Bone marrow (tissue), 2 donors: ENCODE results near the gene CACNA2D4.

Source experiments
- DNase-seq, 2 donors: peaks; one replicate each; lab custom pipeline; 2025; lab: John Stamatoyannopoulos, UW

The CACNA2D4 gene

GRCh38 chr12:1886396-1887008 lies 31.9 kb downstream of the CACNA2D4 start:
- DNase-seq, result no peak

- DNase-seq, result no peak
Measured at GRCh38 chr12:1885599-1886245, 32.7 kb downstream of the CACNA2D4 start.

- DNase-seq, result no peak
Measured at GRCh38 chr12:1885082-1885596, 33.3 kb downstream of the CACNA2D4 start.

GRCh38 chr12:1884651-1885050 lies 33.8 kb downstream of the CACNA2D4 start:
- no peak for DNase-seq

- DNase-seq, result no peak
Measured at GRCh38 chr12:1883513-1883912, 34.9 kb downstream of the CACNA2D4 start.

- no peak for DNase-seq
Measured at GRCh38 chr12:1882850-1883470, 35.5 kb downstream of the CACNA2D4 start.

- DNase-seq, result no peak
Measured at GRCh38 chr12:1882405-1882804, 36.0 kb downstream of the CACNA2D4 start.

- no peak for DNase-seq
Measured at GRCh38 chr12:1881936-1882335, 36.5 kb downstream of the CACNA2D4 start.

GRCh38 chr12:1881301-1881700 lies 37.2 kb downstream of the CACNA2D4 start:
- no peak for DNase-seq

GRCh38 chr12:1880876-1881275 lies 37.6 kb downstream of the CACNA2D4 start:
- no peak for DNase-seq

GRCh38 chr12:1880153-1880845 lies 38.2 kb downstream of the CACNA2D4 start:
- DNase-seq, result no peak

- no peak for DNase-seq
Measured at GRCh38 chr12:1879633-1880032, 38.8 kb downstream of the CACNA2D4 start.

- DNase-seq, result no peak
Measured at GRCh38 chr12:1878695-1879094, 39.8 kb downstream of the CACNA2D4 start.

GRCh38 chr12:1878214-1878613 lies 40.2 kb downstream of the CACNA2D4 start:
- DNase-seq, result no peak

GRCh38 chr12:1877169-1877878 lies 41.1 kb downstream of the CACNA2D4 start:
- DNase-seq, result no peak

GRCh38 chr12:1876086-1876485 lies 42.4 kb downstream of the CACNA2D4 start:
- DNase-seq, result no peak

GRCh38 chr12:1875608-1876007 lies 42.8 kb downstream of the CACNA2D4 start:
- DNase-seq, result no peak

GRCh38 chr12:1873531-1874510 lies 44.6 kb downstream of the CACNA2D4 start:
- DNase-seq, result no peak

GRCh38 chr12:1872448-1872847 lies 46.0 kb downstream of the CACNA2D4 start:
- DNase-seq, result no peak

- DNase-seq, result no peak
Measured at GRCh38 chr12:1872001-1872400, 46.5 kb downstream of the CACNA2D4 start.
